A673 (cell line): Measurements from ENCODE around the gene SEC22A.

Source experiments
- EZH2 ChIP-seq: fragments of 200-600 bp; sonication (generic); IDR thresholded peaks from 2 replicates; pipeline ENCODE4 v1.6.1; 2017; ENCODE audit warnings: borderline replicate concordance, low read depth, mild to moderate bottlenecking, mixed read lengths, antibody characterized with exemption, low read length; ENCODE audit not compliant: poor library complexity, severe bottlenecking
- TF ChIP-seq, protein P1 (sequence below): fragments of 300-800, 200-600 bp; sonication (generic); conservative IDR thresholded peaks from 2 replicates; pipeline ENCODE4 v1.5.1; 2017; ENCODE audit warnings: low read depth, mild to moderate bottlenecking, antibody characterized with exemption, low read length, moderate library complexity, mixed read lengths

DNA sequence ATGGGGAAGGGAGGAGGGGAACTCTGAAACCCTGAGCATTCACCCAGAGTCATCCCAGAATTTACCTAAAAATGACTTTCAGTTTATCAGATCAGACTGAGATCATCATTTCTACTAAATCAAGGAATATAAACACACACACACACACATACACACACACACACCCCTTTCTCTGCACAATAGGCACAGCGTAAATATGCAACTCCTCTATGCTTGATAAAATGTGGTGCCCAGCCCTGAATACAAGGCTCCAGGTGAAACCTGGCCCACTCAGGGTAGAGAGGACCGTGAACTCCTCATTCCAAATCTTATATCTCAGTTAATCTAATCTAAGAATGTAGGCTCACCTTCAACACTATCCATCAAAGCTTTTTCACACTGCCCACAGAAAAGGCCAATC, 31.8 kb upstream of the SEC22A start:
- TF ChIP-seq, protein P1, sequence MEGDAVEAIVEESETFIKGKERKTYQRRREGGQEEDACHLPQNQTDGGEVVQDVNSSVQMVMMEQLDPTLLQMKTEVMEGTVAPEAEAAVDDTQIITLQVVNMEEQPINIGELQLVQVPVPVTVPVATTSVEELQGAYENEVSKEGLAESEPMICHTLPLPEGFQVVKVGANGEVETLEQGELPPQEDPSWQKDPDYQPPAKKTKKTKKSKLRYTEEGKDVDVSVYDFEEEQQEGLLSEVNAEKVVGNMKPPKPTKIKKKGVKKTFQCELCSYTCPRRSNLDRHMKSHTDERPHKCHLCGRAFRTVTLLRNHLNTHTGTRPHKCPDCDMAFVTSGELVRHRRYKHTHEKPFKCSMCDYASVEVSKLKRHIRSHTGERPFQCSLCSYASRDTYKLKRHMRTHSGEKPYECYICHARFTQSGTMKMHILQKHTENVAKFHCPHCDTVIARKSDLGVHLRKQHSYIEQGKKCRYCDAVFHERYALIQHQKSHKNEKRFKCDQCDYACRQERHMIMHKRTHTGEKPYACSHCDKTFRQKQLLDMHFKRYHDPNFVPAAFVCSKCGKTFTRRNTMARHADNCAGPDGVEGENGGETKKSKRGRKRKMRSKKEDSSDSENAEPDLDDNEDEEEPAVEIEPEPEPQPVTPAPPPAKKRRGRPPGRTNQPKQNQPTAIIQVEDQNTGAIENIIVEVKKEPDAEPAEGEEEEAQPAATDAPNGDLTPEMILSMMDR = no peak
- TF ChIP-seq EZH2 = no peak
